Panc1 (cell line): ENCODE measurements around the gene ADORA2A.

Experiments used
- TF ChIP-seq, protein P1 (sequence below): fragments of 450-650 bp; IDR thresholded peaks from 2 replicates; pipeline ENCODE4 v1.5.1; 2017; ENCODE audit warnings: mild to moderate bottlenecking
- TF ChIP-seq, protein P2 (sequence below), 2 experiments: IDR thresholded peaks; 2 replicates each; pipeline ENCODE4 v1.6.1; 2011 to 2012; ENCODE audit warnings: low read depth in 2 of 2, control low read depth in 1 of 2, low read length in 1 of 2, mild to moderate bottlenecking in 1 of 2, moderate library complexity in 1 of 2; ENCODE audit not compliant: insufficient read depth in 1 of 2

DNA sequence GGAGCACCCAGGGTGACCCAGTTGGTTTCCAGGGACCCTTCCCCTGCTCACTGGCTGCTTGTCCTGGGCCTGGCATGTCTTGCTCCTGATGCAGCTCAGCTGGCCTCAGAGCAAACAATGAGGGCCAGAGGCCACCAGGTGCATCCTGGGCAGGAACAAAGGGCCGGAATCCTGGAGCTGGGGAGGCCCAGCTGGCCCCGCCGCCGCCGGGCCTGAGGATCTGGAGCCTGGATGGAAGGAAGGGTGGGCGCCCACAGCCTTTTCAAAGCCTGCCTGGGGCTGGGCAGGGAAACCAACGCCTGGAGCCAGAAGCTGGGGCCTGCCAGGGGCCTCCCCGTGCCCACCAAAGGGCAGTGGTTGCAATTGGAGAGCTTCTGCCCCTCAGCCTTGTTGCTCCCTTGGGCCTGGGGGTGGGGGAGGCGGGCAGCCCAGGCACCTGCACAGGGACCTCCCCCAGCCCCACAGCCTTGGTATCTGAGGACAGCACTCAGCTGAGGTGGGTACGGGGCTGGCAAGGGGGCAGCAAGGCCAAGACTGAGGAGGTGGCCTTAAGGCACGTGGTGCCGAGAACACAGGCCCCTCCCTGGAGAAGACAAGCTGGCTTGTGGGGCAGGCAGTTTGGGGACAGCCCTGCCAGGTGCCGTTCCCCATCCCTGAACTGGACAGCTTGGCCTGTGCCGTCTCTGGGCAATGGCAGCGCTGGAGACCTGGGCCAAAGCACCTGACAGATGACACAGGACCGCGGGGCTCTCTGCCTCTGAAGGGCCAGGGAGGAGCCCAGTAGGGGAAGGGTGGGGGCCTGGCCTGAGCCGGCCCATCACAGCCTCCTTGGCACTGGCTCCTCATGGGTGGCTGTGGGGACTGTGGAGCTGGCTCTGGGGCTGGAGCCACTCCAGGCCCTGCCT lies 7.1 kb upstream of the ADORA2A start:
- TF ChIP-seq, protein P1, sequence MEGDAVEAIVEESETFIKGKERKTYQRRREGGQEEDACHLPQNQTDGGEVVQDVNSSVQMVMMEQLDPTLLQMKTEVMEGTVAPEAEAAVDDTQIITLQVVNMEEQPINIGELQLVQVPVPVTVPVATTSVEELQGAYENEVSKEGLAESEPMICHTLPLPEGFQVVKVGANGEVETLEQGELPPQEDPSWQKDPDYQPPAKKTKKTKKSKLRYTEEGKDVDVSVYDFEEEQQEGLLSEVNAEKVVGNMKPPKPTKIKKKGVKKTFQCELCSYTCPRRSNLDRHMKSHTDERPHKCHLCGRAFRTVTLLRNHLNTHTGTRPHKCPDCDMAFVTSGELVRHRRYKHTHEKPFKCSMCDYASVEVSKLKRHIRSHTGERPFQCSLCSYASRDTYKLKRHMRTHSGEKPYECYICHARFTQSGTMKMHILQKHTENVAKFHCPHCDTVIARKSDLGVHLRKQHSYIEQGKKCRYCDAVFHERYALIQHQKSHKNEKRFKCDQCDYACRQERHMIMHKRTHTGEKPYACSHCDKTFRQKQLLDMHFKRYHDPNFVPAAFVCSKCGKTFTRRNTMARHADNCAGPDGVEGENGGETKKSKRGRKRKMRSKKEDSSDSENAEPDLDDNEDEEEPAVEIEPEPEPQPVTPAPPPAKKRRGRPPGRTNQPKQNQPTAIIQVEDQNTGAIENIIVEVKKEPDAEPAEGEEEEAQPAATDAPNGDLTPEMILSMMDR: no peak
- TF ChIP-seq, protein P2, sequence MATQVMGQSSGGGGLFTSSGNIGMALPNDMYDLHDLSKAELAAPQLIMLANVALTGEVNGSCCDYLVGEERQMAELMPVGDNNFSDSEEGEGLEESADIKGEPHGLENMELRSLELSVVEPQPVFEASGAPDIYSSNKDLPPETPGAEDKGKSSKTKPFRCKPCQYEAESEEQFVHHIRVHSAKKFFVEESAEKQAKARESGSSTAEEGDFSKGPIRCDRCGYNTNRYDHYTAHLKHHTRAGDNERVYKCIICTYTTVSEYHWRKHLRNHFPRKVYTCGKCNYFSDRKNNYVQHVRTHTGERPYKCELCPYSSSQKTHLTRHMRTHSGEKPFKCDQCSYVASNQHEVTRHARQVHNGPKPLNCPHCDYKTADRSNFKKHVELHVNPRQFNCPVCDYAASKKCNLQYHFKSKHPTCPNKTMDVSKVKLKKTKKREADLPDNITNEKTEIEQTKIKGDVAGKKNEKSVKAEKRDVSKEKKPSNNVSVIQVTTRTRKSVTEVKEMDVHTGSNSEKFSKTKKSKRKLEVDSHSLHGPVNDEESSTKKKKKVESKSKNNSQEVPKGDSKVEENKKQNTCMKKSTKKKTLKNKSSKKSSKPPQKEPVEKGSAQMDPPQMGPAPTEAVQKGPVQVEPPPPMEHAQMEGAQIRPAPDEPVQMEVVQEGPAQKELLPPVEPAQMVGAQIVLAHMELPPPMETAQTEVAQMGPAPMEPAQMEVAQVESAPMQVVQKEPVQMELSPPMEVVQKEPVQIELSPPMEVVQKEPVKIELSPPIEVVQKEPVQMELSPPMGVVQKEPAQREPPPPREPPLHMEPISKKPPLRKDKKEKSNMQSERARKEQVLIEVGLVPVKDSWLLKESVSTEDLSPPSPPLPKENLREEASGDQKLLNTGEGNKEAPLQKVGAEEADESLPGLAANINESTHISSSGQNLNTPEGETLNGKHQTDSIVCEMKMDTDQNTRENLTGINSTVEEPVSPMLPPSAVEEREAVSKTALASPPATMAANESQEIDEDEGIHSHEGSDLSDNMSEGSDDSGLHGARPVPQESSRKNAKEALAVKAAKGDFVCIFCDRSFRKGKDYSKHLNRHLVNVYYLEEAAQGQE (IDR thresholded peaks at IDR 0.05; ENCODE audit: insufficient read depth in 1 of 2, low read depth in 2 of 2, low read length in 1 of 2): no peak
